H1 (cell line): Measurements from ENCODE around the gene ARMC7. TPM values are rescaled to one million over a fixed set of nuclear protein-coding genes. Genes with fewer than 3 reads are reported as not detected.

ENCODE experiments used
- SIRT6 ChIP-seq: IDR thresholded peaks from one replicate; pipeline ENCODE4 v1.7.1; 2012; ENCODE audit warnings: low read length, inconsistent platforms
- polyA plus RNA-seq, 7 experiments: library from polyadenylated mRNA; depleted of rRNA in 3 of 7; stranded (reverse) in 5 of 7; unstranded in 2 of 7; fragments of >200 nt in 5 of 7; fragments of 200-250 nt in 2 of 7; gene quantifications; 1 replicate in 5 of 7; 2 replicates in 1 of 7; 4 replicates in 1 of 7; pipeline versions ENCODE4 v1.2.1 to v1.2.3, GENCODE V29; 2011 to 2013; ENCODE audit warnings: missing spikeins in 2 of 7, mixed read lengths in 2 of 7
- total RNA-seq: library from RNA; stranded (reverse); fragmentation: NEBNext Ultra II Directional; extraction: Animal tissue kit (Norgen Biotek cat#: 25700); gene quantifications from 2 replicates; pipeline ENCODE4 v1.2.1, GENCODE V29; 2021

Gene ARMC7
- total and polyA plus RNA-seq, 2 of the 8 experiments (the other 6 are each of a cell fraction or from before 2014, with no cell fraction given) = 9.8 to 13.6 TPM

GRCh38 chr17:75151930-75152329 is 42.2 kb downstream of the ARMC7 start (continued):
- TF ChIP-seq SIRT6 = no peak
